ACC112 (cell line): Measurements from ENCODE around the gene GJB6.

Source experiments
- H2AFZ ChIP-seq: fragments of 200-600 bp; sonication (generic); one replicate; pipeline ENCODE4 v1.6.0; 2017; ENCODE audit warnings: antibody characterized with exemption, low read length; ENCODE audit not compliant: unreplicated experiment
- H3K27ac ChIP-seq: fragments of 200-600 bp; sonication (generic); 2 replicates; pipeline ENCODE4 v1.5.1; 2014; ENCODE audit warnings: low read depth, mild to moderate bottlenecking, antibody characterized with exemption, low read length, moderate library complexity
- H3K27me3 ChIP-seq: fragments of 200-600 bp; sonication (generic); 2 replicates; pipeline ENCODE4 v1.6.1; 2014; ENCODE audit warnings: mild to moderate bottlenecking, antibody characterized with exemption, low read length, moderate library complexity, mixed read lengths; ENCODE audit not compliant: insufficient read depth
- H3K36me3 ChIP-seq: fragments of 200-600 bp; sonication (generic); 2 replicates; pipeline ENCODE4 v1.6.1; 2016; ENCODE audit warnings: mild to moderate bottlenecking, antibody characterized with exemption, low read length, moderate library complexity, mixed read lengths; ENCODE audit not compliant: insufficient read depth
- H3K4me1 ChIP-seq: fragments of 200-600 bp; sonication (generic); one replicate; pipeline ENCODE4 v1.6.1; 2016; ENCODE audit warnings: low read length, mixed read lengths; ENCODE audit not compliant: insufficient read depth, unreplicated experiment, control insufficient read depth
- H3K4me3 ChIP-seq: fragments of 200-600 bp; sonication (generic); 2 replicates; pipeline ENCODE4 v1.5.1; 2014; ENCODE audit warnings: mild to moderate bottlenecking, low read depth, low read length
- H3K79me2 ChIP-seq: fragments of 200-600 bp; sonication (generic); one replicate; pipeline ENCODE4 v1.6.0; 2016; ENCODE audit warnings: low read length; ENCODE audit not compliant: control insufficient read depth, unreplicated experiment, insufficient read depth

The GJB6 gene

DNA sequence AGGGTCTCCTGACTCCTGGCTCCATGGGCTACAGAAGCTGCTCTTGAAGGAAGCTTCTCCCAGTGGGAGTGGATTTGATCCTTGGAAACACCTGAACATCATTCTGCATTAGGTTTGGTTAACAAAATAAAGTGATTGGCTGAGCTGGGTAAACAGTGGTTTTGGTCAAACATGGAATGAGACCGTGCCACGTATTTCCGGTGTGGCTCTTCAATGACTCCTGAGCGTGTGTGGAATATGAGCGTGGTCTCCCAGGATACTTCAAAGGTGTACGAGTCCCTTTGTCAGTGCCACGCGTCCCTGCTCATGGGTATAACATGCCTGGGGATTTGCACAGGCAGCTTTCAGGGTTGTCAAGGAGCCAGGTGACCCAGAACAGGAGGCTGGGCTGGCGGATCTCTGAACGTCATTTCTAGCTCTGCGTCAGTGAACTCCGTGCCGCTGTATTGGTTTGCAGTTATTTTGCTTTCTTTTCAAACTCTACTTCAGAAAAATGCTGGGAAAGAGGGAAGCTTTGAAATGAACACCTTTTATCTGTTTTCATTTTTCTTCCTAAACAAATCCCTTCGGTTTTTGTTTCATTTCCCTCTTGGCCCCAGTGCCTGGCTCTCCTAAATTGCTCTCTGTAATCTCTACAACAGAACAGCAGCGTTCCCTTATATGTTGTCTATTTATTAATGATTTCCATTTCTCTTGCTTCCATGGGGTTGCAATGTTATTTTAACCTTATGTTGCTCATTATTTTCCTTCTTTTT, 26.3 kb upstream of the GJB6 start:
- H3K79me2 ChIP-seq: no peaks in the 10 kb centered on the region
- peak overlapping the region; percentile 52 for H3K4me3 ChIP-seq
- H3K36me3 ChIP-seq: no peaks in the 10 kb centered on the region
- H3K4me1 ChIP-seq: no peaks in the 10 kb centered on the region
- peaks cover 33% of the 10 kb centered on the region; the same call in 1 of the 2 replicates for H3K27me3 ChIP-seq
- no peak overlapping the region for H3K27ac ChIP-seq
- H2AFZ ChIP-seq: peak overlapping the region; percentile 21

GRCh38 chr13:20254076-20254475, 22.0 kb upstream of the GJB6 start:
- Histone ChIP-seq H3K27ac (no peak overlapping the region), H3K4me3 (no peak overlapping the region), H3K4me1 (no peaks in the 10 kb centered on the region), H3K79me2 (no peaks in the 10 kb centered on the region), H2AFZ (no peak overlapping the region), H3K27me3 (peaks cover 31% of the 10 kb centered on the region; the same call in 1 of the 2 replicates), H3K36me3 (no peaks in the 10 kb centered on the region)

DNA sequence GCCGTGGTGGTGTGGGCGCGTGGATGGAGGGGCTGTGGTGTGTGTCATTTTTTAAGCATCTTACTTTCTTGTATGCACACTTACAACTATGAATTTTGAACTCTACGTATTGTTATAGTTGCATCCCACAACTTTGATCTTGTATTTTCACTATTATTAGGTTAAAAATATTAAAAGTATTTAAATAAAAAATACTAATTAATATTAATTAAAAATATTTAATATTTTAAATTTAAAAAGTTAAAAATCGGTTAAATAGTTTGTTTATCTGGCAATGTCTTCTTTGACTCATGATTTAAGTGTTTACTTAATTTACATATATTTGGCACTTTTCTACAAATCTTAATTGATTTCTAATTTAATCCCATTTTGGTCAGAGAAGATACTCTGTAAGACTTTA, 17.8 kb upstream of the GJB6 start:
- Histone ChIP-seq H2AFZ (no peak overlapping the region), H3K4me3 (no peak overlapping the region), H3K79me2 (no peaks in the 10 kb centered on the region), H3K27me3 (peaks cover 33% of the 10 kb centered on the region; the same call in 1 of the 2 replicates), H3K4me1 (no peaks in the 10 kb centered on the region), H3K27ac (no peak overlapping the region), H3K36me3 (no peaks in the 10 kb centered on the region)

DNA sequence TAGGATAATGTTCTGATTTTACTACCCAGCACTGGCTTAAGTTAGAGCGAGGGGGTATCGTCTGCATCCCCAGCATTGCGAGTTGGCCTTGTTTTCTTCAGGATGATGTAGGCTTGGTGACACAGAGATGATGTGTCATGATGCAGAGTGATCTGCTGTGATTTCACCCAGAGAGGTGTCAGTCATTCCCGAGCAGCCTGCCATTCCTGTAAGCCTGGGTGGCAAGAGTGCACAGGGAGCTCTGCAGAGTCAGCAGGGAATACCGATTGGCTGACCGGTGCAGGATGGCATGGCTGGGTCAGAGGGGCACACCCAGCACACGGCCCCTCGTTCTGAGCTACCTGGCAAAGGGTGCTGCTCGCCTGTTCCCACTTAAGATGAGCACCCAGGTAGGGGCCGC, 15.8 kb upstream of the GJB6 start:
- Histone ChIP-seq H3K27ac (no peak overlapping the region), H3K27me3 (peaks cover 29% of the 10 kb centered on the region), H3K36me3 (no peaks in the 10 kb centered on the region), H3K4me1 (no peaks in the 10 kb centered on the region), H3K79me2 (no peaks in the 10 kb centered on the region), H3K4me3 (no peak overlapping the region), H2AFZ (no peak overlapping the region)

DNA sequence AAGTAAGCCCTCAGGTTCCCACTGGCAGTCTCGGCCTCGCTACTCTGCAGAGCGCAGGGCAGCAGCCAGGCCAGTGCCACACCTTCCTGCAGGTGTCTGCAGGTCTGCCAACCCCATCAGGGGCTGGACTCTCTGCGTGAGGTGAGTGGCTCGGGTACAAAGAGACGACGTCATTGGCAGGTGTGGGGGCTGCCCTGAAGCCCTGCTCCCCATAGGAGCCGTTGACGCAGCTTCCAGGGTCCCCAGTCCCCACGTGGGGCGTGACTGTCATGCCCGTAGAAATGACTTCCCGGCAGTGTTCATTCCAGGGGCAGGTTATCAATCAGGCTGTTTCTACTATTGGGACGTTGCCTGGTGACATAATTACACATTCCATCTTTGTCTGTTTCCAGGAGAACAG, 15.3 kb upstream of the GJB6 start:
- no peak overlapping the region for H2AFZ ChIP-seq
- H3K27ac ChIP-seq: no peak overlapping the region
- H3K79me2 ChIP-seq: no peaks in the 10 kb centered on the region
- H3K4me1 ChIP-seq: no peaks in the 10 kb centered on the region
- no peaks in the 10 kb centered on the region for H3K36me3 ChIP-seq
- H3K4me3 ChIP-seq: no peak overlapping the region
- peaks cover 35% of the 10 kb centered on the region for H3K27me3 ChIP-seq

GRCh38 chr13:20241593-20241992, 9.5 kb upstream of the GJB6 start:
- Histone ChIP-seq H3K4me1 (no peaks in the 10 kb centered on the region), H3K27me3 (peaks cover 62% of the 10 kb centered on the region), H3K79me2 (no peaks in the 10 kb centered on the region), H3K4me3 (no peak overlapping the region), H3K27ac (no peak overlapping the region), H2AFZ (no peak overlapping the region), H3K36me3 (no peaks in the 10 kb centered on the region)

DNA sequence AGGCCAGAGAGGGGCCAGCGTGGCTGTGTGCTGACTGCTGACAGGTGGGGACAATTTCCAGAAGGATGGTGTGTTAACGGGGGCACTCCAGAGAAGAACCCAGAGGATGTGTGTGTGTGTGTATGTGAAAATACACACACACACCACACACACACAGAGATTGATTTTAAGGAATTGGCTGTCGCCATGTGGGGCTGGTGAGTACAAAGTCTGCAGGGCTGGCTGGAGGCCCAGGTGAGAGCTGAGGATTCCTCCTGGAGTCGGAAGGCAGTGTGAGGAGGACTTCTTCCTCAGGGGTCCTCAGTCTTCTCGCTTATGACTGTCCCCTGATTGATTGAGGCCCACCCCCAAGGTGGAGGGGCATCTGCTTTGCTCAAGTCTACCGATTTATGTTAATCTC, 7.6 kb upstream of the GJB6 start:
- Histone ChIP-seq H3K79me2 (no peaks in the 10 kb centered on the region), H2AFZ (no peak overlapping the region), H3K4me3 (no peak overlapping the region), H3K36me3 (no peaks in the 10 kb centered on the region), H3K27me3 (peaks cover 66% of the 10 kb centered on the region), H3K4me1 (no peaks in the 10 kb centered on the region), H3K27ac (no peak overlapping the region)

GRCh38 chr13:20232556-20233277, 598 bp upstream of the GJB6 start:
- Histone ChIP-seq H2AFZ (no peak overlapping the region), H3K79me2 (no peaks in the 10 kb centered on the region), H3K27me3 (peaks cover 78% of the 10 kb centered on the region), H3K4me1 (no peaks in the 10 kb centered on the region), H3K36me3 (no peaks in the 10 kb centered on the region), H3K27ac (no peak overlapping the region), H3K4me3 (no peak overlapping the region)

- H2AFZ ChIP-seq: no peak overlapping the region
- H3K4me1 ChIP-seq: no peaks in the 10 kb centered on the region
- H3K79me2 ChIP-seq: no peaks in the 10 kb centered on the region
- H3K4me3 ChIP-seq: no peak overlapping the region
- peaks cover 82% of the 10 kb centered on the region for H3K27me3 ChIP-seq
- no peak overlapping the region for H3K27ac ChIP-seq
- no peaks in the 10 kb centered on the region for H3K36me3 ChIP-seq
These were observed 943 bp downstream of the GJB6 start for GRCh38 chr13:20230913-20231838.

- H3K4me3 ChIP-seq: no peak overlapping the region
- H3K27ac ChIP-seq: no peak overlapping the region
- no peaks in the 10 kb centered on the region for H3K79me2 ChIP-seq
- H3K4me1 ChIP-seq: no peaks in the 10 kb centered on the region
- no peaks in the 10 kb centered on the region for H3K36me3 ChIP-seq
- peaks cover 89% of the 10 kb centered on the region for H3K27me3 ChIP-seq
- H2AFZ ChIP-seq: no peak overlapping the region
These were observed 4.4 kb downstream of the GJB6 start for GRCh38 chr13:20227730-20228129.
